Measurements from ENCODE around the gene DBF4B.

DBF4B gene

GRCh38 chr17:44778656-44779210 is 70.3 kb downstream of the DBF4B start:
- DNase-seq = no peak

DNA sequence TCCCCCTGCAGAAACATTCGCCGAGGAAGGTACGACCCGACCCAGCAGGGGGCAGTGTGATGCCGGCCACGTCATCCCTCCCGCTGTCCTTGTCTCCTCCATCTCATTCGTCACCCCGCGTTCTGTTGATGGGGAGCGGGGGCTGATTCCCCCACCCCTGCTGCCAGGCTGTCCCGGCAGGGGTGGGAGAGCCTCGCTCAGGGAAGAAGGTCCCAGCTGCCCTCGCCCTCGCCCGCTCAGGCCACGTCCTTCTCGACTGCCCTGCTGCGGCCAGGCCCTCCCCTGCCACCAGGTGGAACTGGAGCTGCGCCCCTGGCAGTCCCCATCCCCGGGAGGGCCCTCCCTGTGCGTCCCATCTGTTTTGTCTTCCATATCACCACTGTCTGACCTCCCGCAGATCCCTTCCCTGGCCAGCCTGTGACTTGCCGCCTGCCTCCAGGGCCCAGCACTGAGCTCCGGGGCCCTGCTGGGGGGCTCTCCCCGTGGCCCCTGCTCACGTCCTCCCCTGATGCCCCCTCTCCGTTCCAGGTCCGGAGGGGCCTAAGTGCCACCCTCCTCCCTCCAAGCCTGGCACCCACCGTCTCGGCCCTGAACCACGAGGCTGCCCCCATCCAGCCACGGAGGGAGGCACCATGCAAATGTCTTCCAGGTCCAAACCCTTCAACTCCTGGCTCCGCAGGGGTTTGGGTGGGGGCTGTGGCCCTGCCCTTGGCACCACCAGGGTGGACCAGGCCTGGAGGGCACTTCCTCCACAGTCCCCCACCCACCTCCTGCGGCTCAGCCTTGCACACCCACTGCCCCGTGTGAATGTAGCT is 71.0 kb downstream of the DBF4B start:
- DNase-seq = peak; percentile 91

DNA sequence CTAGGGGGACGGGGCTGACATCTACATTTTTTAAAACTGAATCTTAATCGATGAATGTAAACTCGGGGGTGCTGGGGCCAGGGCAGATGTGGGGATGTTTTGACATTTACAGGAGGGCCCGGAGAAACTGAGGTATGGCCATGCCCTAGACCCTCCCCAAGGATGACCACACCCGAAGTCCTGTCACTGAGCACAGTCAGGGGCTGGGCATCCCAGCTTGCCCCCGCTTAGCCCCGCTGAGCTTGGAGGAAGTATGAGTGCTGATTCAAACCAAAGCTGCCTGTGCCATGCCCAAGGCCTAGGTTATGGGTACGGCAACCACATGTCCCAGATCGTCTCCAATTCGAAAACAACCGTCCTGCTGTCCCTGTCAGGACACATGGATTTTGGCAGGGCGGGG is 71.7 kb downstream of the DBF4B start:
- DNase-seq = no peak

DNA sequence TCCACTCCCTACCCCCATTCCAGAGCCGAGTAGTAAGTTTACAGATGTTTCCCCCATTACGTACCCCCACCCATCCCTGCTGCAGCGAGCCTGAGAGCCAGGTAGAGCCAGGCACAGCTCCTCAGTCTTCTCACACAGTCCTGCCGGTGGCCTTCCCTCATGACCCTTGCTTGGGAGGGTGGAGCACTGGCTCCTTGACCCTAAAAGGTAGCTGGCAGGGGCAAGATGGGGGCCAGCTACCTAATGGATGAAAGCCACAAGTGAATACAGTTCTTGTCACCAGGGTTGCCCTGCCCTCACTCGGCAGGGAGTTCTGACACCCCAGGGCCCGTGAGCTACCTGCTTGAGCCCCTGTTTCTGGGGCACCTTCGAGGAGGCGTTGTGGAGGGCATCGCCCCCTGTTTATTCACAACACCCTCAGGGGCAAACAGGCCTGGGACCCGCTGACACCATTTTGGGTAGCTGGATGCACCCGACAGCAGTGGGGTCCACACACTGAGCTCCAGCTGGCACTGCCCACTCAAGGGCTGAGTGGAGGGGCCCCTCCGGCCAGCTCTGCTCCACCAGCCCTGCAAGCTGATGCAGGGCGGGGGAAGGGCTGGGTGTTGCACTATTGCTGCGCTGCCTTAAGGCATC is 72.5 kb downstream of the DBF4B start:
- DNase-seq = no peak

DNA sequence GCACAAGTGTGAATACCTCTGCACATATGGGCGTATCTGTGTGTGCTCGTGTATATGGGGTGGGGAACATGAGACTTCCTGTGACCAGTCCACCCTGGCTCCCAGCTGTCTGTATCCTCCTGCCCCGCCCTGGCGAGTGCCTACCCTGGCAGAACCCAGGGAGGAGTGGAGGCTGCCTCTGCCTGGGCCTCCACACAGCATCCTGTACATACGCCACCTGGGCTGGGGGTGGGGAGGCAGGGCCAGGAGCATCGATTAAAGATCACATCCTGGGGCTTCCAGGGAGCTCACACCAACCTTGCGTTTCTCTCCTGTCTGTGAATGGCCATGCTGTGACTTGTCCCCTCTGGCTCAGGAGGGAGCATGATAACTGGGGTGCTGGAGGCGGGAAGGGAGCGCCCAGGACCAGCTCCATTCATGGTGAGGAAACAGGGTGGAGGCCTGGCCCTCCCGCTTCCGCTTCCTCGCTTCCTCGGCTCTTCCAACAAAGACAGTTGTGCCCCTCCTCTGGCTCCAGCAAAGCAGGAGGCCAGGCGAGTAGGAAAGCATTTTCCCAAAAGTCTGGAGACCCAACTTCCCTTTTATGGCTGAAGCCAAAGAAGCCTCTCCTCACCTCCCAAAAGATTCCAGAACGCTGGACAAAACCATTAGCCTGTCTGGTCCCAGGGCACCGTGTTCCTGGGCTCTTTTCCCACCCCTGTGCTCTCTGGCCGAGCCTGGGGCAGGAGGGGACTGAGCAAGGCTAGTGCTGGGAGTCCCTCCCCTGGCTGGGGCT is 73.3 kb downstream of the DBF4B start:
- peak; percentile 79 for DNase-seq

- DNase-seq = no peak
Measured at GRCh38 chr17:44782326-44782850, 73.9 kb downstream of the DBF4B start.

DNA sequence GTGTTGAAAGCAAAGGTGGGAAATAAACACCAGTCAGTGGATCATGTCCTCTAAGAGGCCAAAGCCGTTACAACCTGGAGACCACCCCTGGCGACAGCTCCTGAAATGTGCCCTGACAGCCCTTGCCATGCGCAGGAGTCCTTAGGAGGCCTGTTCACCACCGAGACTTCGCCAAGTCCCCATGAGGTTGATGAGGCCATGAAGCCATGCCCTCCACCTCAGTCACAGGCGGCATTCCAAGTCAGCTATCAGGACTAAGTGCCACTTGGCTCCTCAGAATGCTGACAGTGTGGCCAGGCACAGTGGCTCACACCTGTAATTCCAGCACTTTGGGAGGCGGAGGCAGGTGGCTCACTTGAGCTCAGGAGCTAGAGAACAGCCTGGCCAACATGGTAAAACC is 77.5 kb downstream of the DBF4B start:
- DNase-seq = no peak

DNA sequence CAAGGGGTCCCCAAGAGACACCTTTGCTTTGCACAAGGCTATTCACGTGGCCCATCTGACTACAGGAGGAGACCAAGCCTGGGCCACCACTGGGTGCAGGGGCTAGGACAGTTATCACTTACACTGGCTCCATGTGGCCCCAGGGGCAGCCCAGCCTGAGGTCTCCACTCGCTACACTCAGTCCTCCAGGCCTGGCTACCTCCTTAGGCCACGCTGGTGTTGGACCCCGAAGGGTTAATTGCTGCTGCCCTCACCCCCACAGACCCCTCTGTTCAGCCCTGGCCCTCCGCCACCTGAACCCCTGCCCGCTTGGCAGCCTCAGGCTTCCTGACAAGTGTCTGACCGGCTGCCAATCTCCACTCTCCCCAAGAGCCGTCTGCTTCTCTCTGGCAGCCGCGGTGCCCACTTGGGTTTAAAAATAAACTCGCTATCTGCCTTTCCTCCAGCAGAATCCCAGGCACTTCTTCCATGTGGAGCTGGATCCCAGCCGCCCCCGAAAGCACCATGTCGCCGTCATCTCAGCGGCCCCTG is 78.2 kb downstream of the DBF4B start:
- DNase-seq = no peak

DNA sequence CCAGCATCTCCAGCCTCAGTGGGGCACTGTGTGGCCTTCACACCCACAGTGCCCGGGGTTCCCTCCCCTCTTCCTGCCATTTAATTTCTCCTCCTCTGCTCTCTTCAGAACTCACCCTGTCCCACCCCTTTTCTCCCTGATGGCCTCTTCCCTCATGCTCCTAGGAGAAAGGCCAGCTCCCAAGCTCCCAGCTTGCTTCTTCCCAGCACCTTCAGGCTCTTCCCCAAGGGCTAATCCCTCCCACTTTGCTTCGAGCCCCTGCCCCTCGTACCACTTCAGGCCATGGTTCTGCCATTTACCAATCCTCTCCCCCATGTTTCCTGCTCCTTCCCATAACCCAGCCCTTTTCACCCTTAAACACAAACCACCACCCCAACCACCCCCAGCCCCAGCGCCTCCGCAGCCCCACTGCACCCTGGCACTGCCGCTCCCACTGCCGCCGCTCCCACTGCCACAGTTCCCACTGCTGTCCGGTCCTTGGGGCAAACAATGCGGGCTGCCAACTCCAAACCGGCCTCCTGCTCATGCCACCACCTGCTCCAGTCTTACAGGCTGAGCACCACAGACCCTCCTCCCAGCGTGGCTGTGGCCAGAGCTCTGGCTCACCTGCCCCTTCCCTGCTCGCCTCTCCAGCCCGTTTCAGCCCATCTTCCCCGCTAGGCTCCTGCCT is 78.9 kb downstream of the DBF4B start:
- no peak for DNase-seq

- DNase-seq = no peak
Measured at GRCh38 chr17:44788139-44788538, 79.7 kb downstream of the DBF4B start.

- DNase-seq = no peak
Measured at GRCh38 chr17:44792276-44792675, 83.8 kb downstream of the DBF4B start.

DNA sequence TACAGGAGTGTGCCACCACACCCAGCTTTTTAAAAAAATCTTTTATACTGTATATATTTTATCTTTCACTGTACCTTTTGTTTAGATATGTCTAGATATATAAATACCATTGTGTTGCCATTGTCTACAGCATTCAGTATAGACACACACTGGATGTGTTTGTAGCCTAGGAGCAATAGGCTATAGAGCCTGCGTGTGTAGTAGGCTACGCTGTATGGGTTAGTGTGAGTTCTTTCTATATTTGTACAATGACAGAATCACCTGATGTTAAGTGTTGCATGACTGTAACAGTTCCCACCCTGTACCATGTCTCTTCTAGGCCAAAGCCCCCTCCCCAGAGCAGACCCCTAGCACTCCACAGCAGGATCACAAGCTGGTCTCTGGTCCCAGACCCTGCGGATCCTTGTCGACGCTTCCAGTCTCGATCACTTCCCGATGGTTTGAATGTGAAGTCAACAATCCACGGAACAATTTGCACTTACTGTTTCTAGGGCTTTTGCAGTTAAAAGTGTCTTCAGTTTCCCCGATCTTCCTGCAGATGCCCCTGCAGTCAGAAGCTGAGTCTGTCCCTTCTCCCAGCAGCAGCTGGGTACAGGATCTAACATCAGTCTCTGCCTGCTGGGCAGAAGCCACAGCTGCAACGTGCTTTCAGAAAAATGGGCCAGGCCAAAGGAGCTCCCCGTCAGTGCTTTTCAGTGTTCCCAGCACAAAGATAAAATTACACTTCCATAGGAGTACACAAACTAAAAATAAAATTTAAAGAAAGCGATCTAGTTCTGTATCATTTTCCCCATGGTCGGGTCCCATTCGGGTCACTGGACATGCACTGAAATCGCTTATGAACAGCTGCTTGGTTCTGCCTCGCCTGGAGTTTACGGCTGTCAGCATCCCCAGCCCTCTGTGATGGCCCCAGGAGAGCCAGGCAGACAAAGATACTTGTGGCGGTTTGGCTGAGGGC is 85.7 kb downstream of the DBF4B start:
- DNase-seq = no peak

DNA sequence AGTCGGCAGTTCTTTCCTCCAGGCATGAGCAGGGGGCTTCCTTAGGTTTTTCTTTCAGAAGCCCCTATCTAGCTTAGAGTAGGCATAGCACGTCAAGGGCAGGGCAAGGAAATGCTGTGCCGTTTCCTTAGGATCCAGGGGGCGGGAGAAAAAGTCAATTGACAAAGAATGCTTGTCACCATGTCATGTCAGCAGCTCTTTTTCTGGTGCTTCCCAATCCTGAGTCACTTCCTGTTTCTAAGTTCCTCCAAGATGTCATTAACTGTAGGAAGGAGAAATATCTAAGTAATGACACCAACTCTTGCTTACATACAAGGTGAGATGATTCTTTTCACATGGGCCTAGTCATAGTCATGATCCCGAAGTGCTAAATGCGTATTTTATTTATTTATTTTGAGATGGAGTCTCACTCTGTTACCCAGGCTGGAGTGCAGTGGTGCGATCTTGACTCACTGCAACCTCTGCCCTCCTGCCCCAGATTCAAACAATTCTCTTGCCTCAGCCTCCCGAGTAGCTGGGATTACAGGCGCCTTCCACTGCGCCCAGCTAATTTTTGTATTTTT is 86.5 kb downstream of the DBF4B start:
- no peak for DNase-seq

GRCh38 chr17:44795421-44795820 is 87.0 kb downstream of the DBF4B start:
- DNase-seq = no peak

DNA sequence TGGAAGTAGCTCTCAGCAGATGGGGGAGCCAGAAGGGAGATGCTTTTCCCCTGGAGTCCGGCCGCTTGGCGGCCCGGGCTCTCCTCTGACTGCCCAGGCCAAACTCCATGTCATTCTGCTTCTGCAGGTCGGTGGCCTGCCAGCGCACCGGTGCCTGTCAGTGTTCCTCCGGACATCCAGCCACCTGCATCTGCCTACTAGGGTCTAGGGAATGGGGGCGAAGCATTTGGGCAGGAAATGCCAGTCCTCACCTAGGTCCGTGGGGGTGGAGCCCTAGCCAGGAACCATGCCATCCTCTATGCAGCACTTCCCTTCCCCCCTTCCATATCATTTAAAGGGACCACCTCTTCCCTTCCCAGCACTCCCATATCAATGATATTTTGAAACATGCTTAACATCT is 87.5 kb downstream of the DBF4B start:
- no peak for DNase-seq

GRCh38 chr17:44796731-44797130 is 88.3 kb downstream of the DBF4B start:
- DNase-seq = no peak

DNA sequence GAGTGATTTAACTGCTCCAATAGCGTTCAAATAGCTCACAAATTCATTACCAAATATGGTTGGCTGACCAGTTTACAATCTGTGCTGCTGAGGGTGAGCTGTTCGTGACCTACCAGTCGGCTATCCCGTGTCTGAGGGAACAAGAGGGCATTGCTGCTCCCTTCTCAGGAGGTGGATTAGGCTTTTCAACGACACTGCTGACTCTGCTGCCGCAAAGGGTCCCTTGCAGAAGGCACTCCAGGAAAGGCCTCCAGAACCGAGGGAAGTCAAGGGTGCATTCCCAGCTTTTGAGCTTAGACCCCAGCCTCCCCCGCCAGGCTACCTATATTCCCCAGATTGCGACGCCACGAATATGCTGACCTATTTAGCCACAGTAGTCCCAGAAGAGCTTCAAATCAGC is 89.3 kb downstream of the DBF4B start:
- DNase-seq = no peak

DNA sequence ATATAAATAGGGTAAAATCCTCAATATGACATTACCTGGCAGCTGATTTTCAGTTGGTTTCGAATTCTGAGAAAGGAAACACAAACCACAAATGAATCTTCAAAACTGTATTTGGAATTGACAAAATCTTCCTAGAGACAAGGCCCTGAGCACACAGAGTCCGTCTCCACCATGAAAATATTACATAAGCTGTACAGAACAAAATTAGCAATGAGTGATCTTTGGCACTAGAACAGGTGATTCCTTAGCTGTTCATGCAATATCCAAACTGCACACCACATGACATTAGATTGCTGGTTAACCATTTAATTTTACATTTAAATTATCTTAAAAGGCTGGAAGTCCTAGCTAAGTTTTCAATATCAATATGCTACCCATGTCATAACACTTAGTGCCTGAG is 89.9 kb downstream of the DBF4B start:
- no peak for DNase-seq
